K562 (cell line): ENCODE results near the gene MRM2. TPM values are rescaled to one million over a fixed set of nuclear protein-coding genes. Genes with fewer than 3 reads are reported as not detected.

Source experiments
- ATAC-seq: fragments of 200-7000 bp; cut with Tn5 transposase; 3 replicates; pipeline ENCODE4 v1.9.1; 2020; ENCODE audit warnings: moderate library complexity
- BruUV-seq: library from RNA; stranded (reverse); fragments of 400-500 nt; replicated peaks from 2 replicates; lab custom pipeline; 2021; lab: Mats Ljungman, UMichigan
- CTCF ChIA-PET: fragments of 300-600 bp; formaldehyde crosslinking; extraction: SDS; loops from one replicate; lab custom pipeline; 2021; ENCODE audit warnings: low intra/inter-chr PET ratio; lab: Yijun Ruan, JAX
- POLR2A ChIA-PET: fragments of 300-600, 350-650 bp; sonication (Branson Sonifier 250); formaldehyde crosslinking; extraction: SDS; loops from one replicate; lab custom pipeline; 2021; ENCODE audit warnings: antibody characterized with exemption, inconsistent platforms; lab: Yijun Ruan, JAX
- DNase-seq, 4 experiments: peaks; one replicate each; pipeline versions ENCODE4 v3.0.0 to v3.0.0-alpha.2; 2011 to 2018; ENCODE audit warnings: low spot score in 3 of 4, mixed read lengths in 3 of 4; ENCODE audit errors: extremely low read depth in 1 of 4
- FAIRE-seq: peaks from 2 replicates; lab custom pipeline; 2011; peaks lifted over from hg19 to GRCh38; lab: Jason Lieb, UNC
- H2AFZ ChIP-seq: 2 replicates; pipeline ENCODE4 v1.6.0; 2011; ENCODE audit warnings: low read depth, low read length, control low read depth, inconsistent platforms
- H3K27ac ChIP-seq: fragments of 200-600 bp; 3 replicates; pipeline ENCODE4 v1.8.0; 2011; ENCODE audit warnings: low read depth, mild to moderate bottlenecking, control low read depth, inconsistent platforms, low read length, moderate library complexity, mixed read lengths; ENCODE audit errors: extremely low read depth
- H3K27me3 ChIP-seq, 2 experiments: fragments of 300-600 bp in 1 of 2; 2 replicates in 1 of 2; 3 replicates in 1 of 2; pipeline versions ENCODE4 v1.6.0 to v1.8.0; 2011; ENCODE audit warnings: inconsistent platforms in 2 of 2, low read length in 2 of 2, mild to moderate bottlenecking in 1 of 2, mixed read lengths in 1 of 2, moderate library complexity in 1 of 2; ENCODE audit not compliant: control insufficient read depth in 2 of 2, insufficient read depth in 2 of 2
- H3K36me3 ChIP-seq: fragments of 300-600 bp; 3 replicates; pipeline ENCODE4 v1.8.0; 2011; ENCODE audit warnings: mild to moderate bottlenecking, low read length, inconsistent platforms; ENCODE audit not compliant: control insufficient read depth, insufficient read depth
- H3K4me1 ChIP-seq, 2 experiments: fragments of 200-600 bp in 1 of 2; replicated peaks in 1 of 2; 2 replicates in 1 of 2; 3 replicates in 1 of 2; pipeline versions ENCODE4 v1.5.1 to v1.8.0; 2011; ENCODE audit warnings: inconsistent platforms in 2 of 2, low read length in 2 of 2, mild to moderate bottlenecking in 1 of 2, mixed read lengths in 1 of 2, moderate library complexity in 1 of 2; ENCODE audit not compliant: control insufficient read depth in 2 of 2, insufficient read depth in 2 of 2
- H3K4me2 ChIP-seq: 2 replicates; pipeline ENCODE4 v1.6.1; 2011; ENCODE audit warnings: low read length, control low read depth, inconsistent platforms, mixed read lengths; ENCODE audit not compliant: insufficient read depth
- H3K4me3 ChIP-seq: fragments of 200-600 bp; sonication (generic), shearing (Covaris generic); 2 replicates; pipeline ENCODE4 v1.5.1; 2016; ENCODE audit warnings: control low read depth, inconsistent platforms
- H3K79me2 ChIP-seq: fragments of 200-600 bp; 3 replicates; pipeline ENCODE4 v1.8.0; 2011; ENCODE audit warnings: low read length, inconsistent platforms; ENCODE audit not compliant: control insufficient read depth, insufficient read depth
- H3K9ac ChIP-seq, 2 experiments: 2 replicates each; pipeline versions ENCODE4 v1.6.0 to v1.6.1; 2011; ENCODE audit warnings: low read depth in 2 of 2, low read length in 2 of 2, control low read depth in 1 of 2, inconsistent platforms in 1 of 2, mild to moderate bottlenecking in 1 of 2, mixed read lengths in 1 of 2; ENCODE audit not compliant: insufficient read depth in 1 of 2
- H3K9me1 ChIP-seq: one replicate; pipeline ENCODE4 v1.6.0; 2011; ENCODE audit warnings: inconsistent platforms, mild to moderate bottlenecking, low read length, moderate library complexity; ENCODE audit not compliant: control insufficient read depth, insufficient read depth
- H3K9me3 ChIP-seq: replicated peaks from 2 replicates; pipeline ENCODE4 v1.5.1; 2011; ENCODE audit warnings: low read depth, low read length, inconsistent platforms; ENCODE audit not compliant: control insufficient read depth, insufficient read depth
- H4K20me1 ChIP-seq: replicated peaks from 2 replicates; pipeline ENCODE4 v1.6.1; 2011; ENCODE audit warnings: low read length, inconsistent platforms, mixed read lengths; ENCODE audit not compliant: control insufficient read depth, insufficient read depth
- CBX2 ChIP-seq: fragments of 200-600 bp; sonication (generic); IDR thresholded peaks from one replicate; pipeline ENCODE4 v1.6.1; 2012; ENCODE audit warnings: mild to moderate bottlenecking, low read length, inconsistent platforms; ENCODE audit not compliant: insufficient read depth, poor library complexity, severe bottlenecking
- NUFIP1 ChIP-seq: fragments of 450-650 bp; IDR thresholded peaks from 2 replicates; pipeline ENCODE4 v1.6.1; 2018; ENCODE audit not compliant: partially characterized antibody
- RBM22 ChIP-seq: fragments of 200-400 bp; formaldehyde crosslinking; IDR thresholded peaks from 2 replicates; pipeline ENCODE4 v1.6.1; 2018; ENCODE audit warnings: low read length, low read depth; ENCODE audit not compliant: poor library complexity, severe bottlenecking
- RBM25 ChIP-seq: fragments of 200-400 bp; formaldehyde crosslinking; IDR thresholded peaks from 2 replicates; pipeline ENCODE4 v1.6.1; 2018; ENCODE audit warnings: low read length, low read depth, moderate library complexity; ENCODE audit not compliant: severe bottlenecking
- RBM34 ChIP-seq: fragments of 200-400 bp; formaldehyde crosslinking; IDR thresholded peaks from 2 replicates; pipeline ENCODE4 v1.6.1; 2018; ENCODE audit warnings: low read length, borderline replicate concordance; ENCODE audit not compliant: insufficient read depth
- SMARCE1 ChIP-seq: fragments of 450-650 bp; IDR thresholded peaks from 2 replicates; pipeline ENCODE4 v1.7.1; 2016; ENCODE audit warnings: mild to moderate bottlenecking
- TAF9B ChIP-seq: fragments of 450-650 bp; IDR thresholded peaks from 2 replicates; pipeline ENCODE4 v1.6.1; 2018; ENCODE audit warnings: mild to moderate bottlenecking; ENCODE audit not compliant: partially characterized antibody
- ZNF253 ChIP-seq: fragments of 250-450 bp; sonication (Bioruptor Pico); conservative IDR thresholded peaks from 2 replicates; pipeline ENCODE4 v1.6.1; 2021; ENCODE audit warnings: mild to moderate bottlenecking
- ZNF696 ChIP-seq: fragments of 250-450 bp; sonication (Bioruptor Pico); conservative IDR thresholded peaks from 2 replicates; pipeline ENCODE4 v1.4.0; 2020; ENCODE audit warnings: mild to moderate bottlenecking, moderate library complexity
- WGBS: fragments of 100-300 bp; shearing (Covaris generic); methylation state at CpG from one replicate; pipeline ENCODE4 v1.1.6; 2016; ENCODE audit warnings: low coverage, mixed read lengths; ENCODE audit not compliant: insufficient coverage; ENCODE audit errors: missing lambda C conversion rate; 5-methylcytosine and 5-hydroxymethylcytosine counted together
- in situ Hi-C: fragments of 300-500 bp; cut with MboI; formaldehyde crosslinking; loops from 4 replicates; pipeline ENCODE4 v1.15.0; 2018; ENCODE audit warnings: inconsistent platforms, mixed read lengths
- intact Hi-C: fragments of 100-400 bp; cut with micrococcal nuclease; formaldehyde crosslinking; loops from 2 replicates; pipeline ENCODE4 v1.14.2; 2022
- polyA plus RNA-seq, 8 experiments: library from polyadenylated mRNA; depleted of rRNA in 4 of 8; stranded (reverse) in 5 of 8; unstranded in 3 of 8; fragments of >200 nt; fragmentation: Nextera tagmentation in 2 of 8; fragmentation: Illumina TruSeq in 1 of 8; extraction: Ambion mirVana in 2 of 8; extraction: Trizol in 1 of 8; gene quantifications; 2 replicates each; pipeline versions ENCODE4 v1.2.1 to v1.2.3, GENCODE V29; 2011 to 2014; ENCODE audit warnings: inconsistent platforms in 1 of 8, missing spikeins in 1 of 8
- total RNA-seq, 7 experiments: library from RNA; depleted of rRNA in 6 of 7; stranded (reverse); fragments of >200 nt in 6 of 7; fragmentation: Illumina TruSeq in 2 of 7; extraction: Trizol in 2 of 7; gene quantifications; 2 replicates each; pipeline versions ENCODE4 v1.2.1 to v1.2.3, GENCODE V29; 2011 to 2021; ENCODE audit warnings: low replicate concordance in 1 of 7
- TF ChIP-seq, protein P1 (sequence below): fragments of 250-450 bp; sonication (Bioruptor Pico); IDR thresholded peaks from 2 replicates; pipeline ENCODE4 v1.8.0; 2022; ENCODE audit warnings: moderate library complexity, mild to moderate bottlenecking, inconsistent platforms
- TF ChIP-seq, protein P2 (sequence below): fragments of 450-650 bp; formaldehyde crosslinking; conservative IDR thresholded peaks from 2 replicates; pipeline ENCODE4 v1.4.0; 2022; ENCODE audit warnings: mild to moderate bottlenecking, missing genetic modification characterization
- TF ChIP-seq, protein P3 (sequence below): IDR thresholded peaks from 3 replicates; pipeline ENCODE4 v1.6.1; 2011; ENCODE audit warnings: borderline replicate concordance, mild to moderate bottlenecking; ENCODE audit not compliant: insufficient read length, insufficient read depth

The MRM2 gene
- total and polyA plus RNA-seq, 9 of the 15 experiments (the other 6 are each of a cell fraction or from before 2014, with no cell fraction given) = 32.4 to 116 (median 50.5) TPM

DNA sequence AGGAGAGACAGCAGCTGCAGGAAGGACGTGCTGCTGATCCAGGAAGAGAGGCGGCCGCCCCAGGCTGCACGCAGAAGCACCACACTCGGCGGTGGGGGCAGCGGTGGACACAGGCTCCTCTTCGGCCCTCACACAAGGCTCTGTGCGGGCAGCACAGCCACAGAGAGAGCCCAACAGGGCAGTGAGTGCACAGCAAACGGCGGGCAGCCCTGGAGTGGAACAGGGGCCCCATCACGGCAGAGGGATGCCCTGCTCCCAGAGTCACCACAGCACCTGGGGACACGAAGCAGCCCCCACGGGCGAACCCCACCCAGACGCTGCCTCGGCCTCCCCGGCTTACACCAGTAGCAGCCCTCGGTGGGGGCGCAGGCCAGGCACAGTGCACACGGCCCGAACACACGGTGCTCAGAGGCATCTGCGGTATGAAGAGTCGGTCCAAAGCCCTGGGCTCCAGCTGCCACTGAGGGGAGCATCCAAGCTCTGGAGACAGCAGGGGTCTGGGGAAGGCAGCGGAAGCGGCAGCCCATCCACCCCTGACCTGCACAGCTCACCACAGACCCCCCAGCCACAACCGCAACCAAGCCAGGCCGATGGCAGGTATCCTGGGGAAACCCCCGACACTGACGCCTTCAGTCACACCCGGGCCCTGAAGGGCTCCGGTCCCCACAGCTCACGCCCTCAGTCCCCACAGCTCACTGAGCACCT is 16.8 kb upstream of the MRM2 start:
- peaks cover 65% of the 10 kb centered on the region; the same call in 2 of the 3 replicates for H3K36me3 ChIP-seq
- intact Hi-C loops = no loop called here
- peaks cover 0 to 20% of the 10 kb centered on the region in 2 experiments; a peak in 1 of 5 replicates for H3K4me1 ChIP-seq
- ChIA-PET CTCF (no interaction called here), POLR2A (interaction anchor here (1.8 kb wide), 1 partner anchor 10 kb away, joined by 9 read pairs; no protein-coding TSS in a partner anchor)
- ATAC-seq = no peak
- BruUV-seq = no TSS peak
- H3K4me3 ChIP-seq = no peak overlapping the region
- no peak overlapping the region for H2AFZ ChIP-seq
- no peaks in the 10 kb centered on the region for H4K20me1 ChIP-seq
- no peaks in the 10 kb centered on the region for H3K79me2 ChIP-seq
- no peaks in the 10 kb centered on the region for H3K27me3 ChIP-seq
- 94% methylated on average over 23 of the region's 34 CpGs for WGBS
- FAIRE-seq = no peak
- H3K27ac ChIP-seq = no peak overlapping the region
- H3K4me2 ChIP-seq = no peak overlapping the region
- in situ Hi-C loops = no loop called here
- peaks cover 2% of the 10 kb centered on the region for H3K9me1 ChIP-seq
- H3K9ac ChIP-seq = peak overlapping the region in 1 of 2 experiments; percentile 45; a peak in 1 of 4 replicates
- no peak for DNase-seq
- no peak for TF ChIP-seq CBX2
- TF ChIP-seq RBM22 = peak; percentile 9
- no peaks in the 10 kb centered on the region for H3K9me3 ChIP-seq

DNA sequence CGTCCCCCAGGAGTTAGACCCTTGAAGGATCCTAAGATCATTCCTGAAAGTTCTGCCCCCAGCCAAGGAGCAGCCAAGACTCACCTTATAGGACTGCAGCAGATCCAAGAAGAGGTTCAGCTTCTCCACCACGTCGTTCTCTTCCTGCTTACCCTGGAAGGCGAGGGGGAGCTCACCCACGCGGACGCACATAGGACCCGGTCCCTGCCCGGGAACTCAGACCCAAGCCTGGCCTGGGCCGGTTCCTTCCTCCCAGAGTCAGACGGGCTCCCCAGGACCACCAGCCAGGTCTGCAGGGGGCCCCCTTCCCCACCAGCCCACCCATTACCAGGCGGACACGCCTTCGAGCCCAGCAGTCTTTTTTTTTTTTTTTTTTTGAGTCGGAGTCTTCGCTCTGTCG is 15.6 kb upstream of the MRM2 start:
- Histone ChIP-seq H3K4me2 (no peak overlapping the region), H3K36me3 (peaks cover 62% of the 10 kb centered on the region; the same call in 2 of the 3 replicates), H3K9ac (no peak overlapping the region), H3K4me3 (no peak overlapping the region), H3K27ac (no peak overlapping the region), H3K79me2 (no peaks in the 10 kb centered on the region), H2AFZ (no peak overlapping the region), H3K4me1 (peaks cover 0 to 25% of the 10 kb centered on the region in 2 experiments; a peak in 1 of 5 replicates), H3K9me1 (peaks cover 2% of the 10 kb centered on the region), H4K20me1 (no peaks in the 10 kb centered on the region), H3K9me3 (no peaks in the 10 kb centered on the region), H3K27me3 (no peaks in the 10 kb centered on the region)
- ChIA-PET CTCF (no interaction called here), POLR2A (interaction anchor here (0.6 kb wide), 1 partner anchor 441 kb away, joined by 3 read pairs; no protein-coding TSS in a partner anchor)
- in situ Hi-C loops = no loop called here
- no peak for ATAC-seq
- no TSS peak for BruUV-seq
- 94% methylated on average over 5 of the region's 17 CpGs for WGBS
- DNase-seq = no peak
- intact Hi-C loops = no loop called here
- FAIRE-seq = no peak
- no peak for TF ChIP-seq ZNF253
- TF ChIP-seq, protein P1, sequence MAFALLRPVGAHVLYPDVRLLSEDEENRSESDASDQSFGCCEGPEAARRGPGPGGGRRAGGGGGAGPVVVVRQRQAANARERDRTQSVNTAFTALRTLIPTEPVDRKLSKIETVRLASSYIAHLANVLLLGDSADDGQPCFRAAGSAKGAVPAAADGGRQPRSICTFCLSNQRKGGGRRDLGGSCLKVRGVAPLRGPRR (CRISPR knock-in tag) = no peak
- no peak for TF ChIP-seq SMARCE1
- TF ChIP-seq, protein P2, sequence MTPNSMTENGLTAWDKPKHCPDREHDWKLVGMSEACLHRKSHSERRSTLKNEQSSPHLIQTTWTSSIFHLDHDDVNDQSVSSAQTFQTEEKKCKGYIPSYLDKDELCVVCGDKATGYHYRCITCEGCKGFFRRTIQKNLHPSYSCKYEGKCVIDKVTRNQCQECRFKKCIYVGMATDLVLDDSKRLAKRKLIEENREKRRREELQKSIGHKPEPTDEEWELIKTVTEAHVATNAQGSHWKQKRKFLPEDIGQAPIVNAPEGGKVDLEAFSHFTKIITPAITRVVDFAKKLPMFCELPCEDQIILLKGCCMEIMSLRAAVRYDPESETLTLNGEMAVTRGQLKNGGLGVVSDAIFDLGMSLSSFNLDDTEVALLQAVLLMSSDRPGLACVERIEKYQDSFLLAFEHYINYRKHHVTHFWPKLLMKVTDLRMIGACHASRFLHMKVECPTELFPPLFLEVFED = no peak
- TF ChIP-seq RBM25 = no peak
- TF ChIP-seq, protein P3, sequence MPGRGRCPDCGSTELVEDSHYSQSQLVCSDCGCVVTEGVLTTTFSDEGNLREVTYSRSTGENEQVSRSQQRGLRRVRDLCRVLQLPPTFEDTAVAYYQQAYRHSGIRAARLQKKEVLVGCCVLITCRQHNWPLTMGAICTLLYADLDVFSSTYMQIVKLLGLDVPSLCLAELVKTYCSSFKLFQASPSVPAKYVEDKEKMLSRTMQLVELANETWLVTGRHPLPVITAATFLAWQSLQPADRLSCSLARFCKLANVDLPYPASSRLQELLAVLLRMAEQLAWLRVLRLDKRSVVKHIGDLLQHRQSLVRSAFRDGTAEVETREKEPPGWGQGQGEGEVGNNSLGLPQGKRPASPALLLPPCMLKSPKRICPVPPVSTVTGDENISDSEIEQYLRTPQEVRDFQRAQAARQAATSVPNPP = no peak
- no peak for TF ChIP-seq ZNF696 (CRISPR knock-in tag)
- TF ChIP-seq TAF9B = no peak
- no peak for TF ChIP-seq RBM34
- TF ChIP-seq NUFIP1 = no peak
